Adrenal gland (tissue), 5 donors: Measurements from ENCODE around the gene TCEAL8.

Experiments used
- CTCF ChIP-seq, 6 experiments: fragments of 450-650 bp in 4 of 6; fragments of 200-600 bp in 2 of 6; sonication (generic) in 1 of 6; IDR thresholded peaks; 1 replicate in 5 of 6; 2 replicates in 1 of 6; pipeline versions ENCODE4 v1.5.1 to v1.8.0; 2016 to 2021; ENCODE audit warnings: antibody characterized with exemption in 6 of 6, mild to moderate bottlenecking in 2 of 6, moderate library complexity in 1 of 6
- POLR2A ChIP-seq, 2 donors: fragments of 450-650 bp; IDR thresholded peaks; one replicate each; pipeline ENCODE4 v1.6.1; 2017; ENCODE audit warnings: antibody characterized with exemption in 2 of 2, mild to moderate bottlenecking in 2 of 2, moderate library complexity in 1 of 2
- donor health status: DM: no; HTN: no; CAD: no.

- TF ChIP-seq POLR2A (IDR thresholded peaks at IDR 0.05), result no peak
- no peak for TF ChIP-seq CTCF (IDR thresholded peaks at IDR 0.05)
Observed at GRCh38 chrX:103236296-103236695, 18.7 kb downstream of the TCEAL8 start.
